Measurements from ENCODE around the gene IL37.

The IL37 gene

GRCh38 chr2:112959109-112959812, 48.3 kb downstream of the IL37 start:
- DNase-seq (ENCODE audit: low read depth in 2 of 2), result no peak

GRCh38 chr2:112960230-112960825, 49.4 kb downstream of the IL37 start:
- no peak for DNase-seq (ENCODE audit: low read depth in 2 of 2)

- no peak for DNase-seq (ENCODE audit: low read depth in 2 of 2)
Measured at GRCh38 chr2:112962308-112963175, 51.6 kb downstream of the IL37 start.

- no peak for DNase-seq (ENCODE audit: low read depth in 2 of 2)
Measured at GRCh38 chr2:112967023-112967422, 56.1 kb downstream of the IL37 start.
